GM12865 (cell line): ENCODE results near the gene TCERG1L.
"Not testable (repeated sequence)": the region's sequence is repeated elsewhere in the genome, so short reads cannot be mapped to it uniquely, and the experiment has no call there.

Experiments used
- DNase-seq: peaks from one replicate; pipeline ENCODE4 v3.0.0; 2010; ENCODE audit warnings: low read depth
- H3K4me3 ChIP-seq: 2 replicates; pipeline ENCODE4 v1.5.1; 2011; ENCODE audit warnings: mild to moderate bottlenecking, low read depth, low read length, control low read depth
- TF ChIP-seq, protein P1 (sequence below): IDR thresholded peaks from 2 replicates; pipeline ENCODE4 v1.5.1; 2011; ENCODE audit warnings: low read length, control low read depth, low read depth, inconsistent platforms; ENCODE audit not compliant: insufficient read depth; ENCODE audit errors: missing control alignments

The TCERG1L gene

DNA sequence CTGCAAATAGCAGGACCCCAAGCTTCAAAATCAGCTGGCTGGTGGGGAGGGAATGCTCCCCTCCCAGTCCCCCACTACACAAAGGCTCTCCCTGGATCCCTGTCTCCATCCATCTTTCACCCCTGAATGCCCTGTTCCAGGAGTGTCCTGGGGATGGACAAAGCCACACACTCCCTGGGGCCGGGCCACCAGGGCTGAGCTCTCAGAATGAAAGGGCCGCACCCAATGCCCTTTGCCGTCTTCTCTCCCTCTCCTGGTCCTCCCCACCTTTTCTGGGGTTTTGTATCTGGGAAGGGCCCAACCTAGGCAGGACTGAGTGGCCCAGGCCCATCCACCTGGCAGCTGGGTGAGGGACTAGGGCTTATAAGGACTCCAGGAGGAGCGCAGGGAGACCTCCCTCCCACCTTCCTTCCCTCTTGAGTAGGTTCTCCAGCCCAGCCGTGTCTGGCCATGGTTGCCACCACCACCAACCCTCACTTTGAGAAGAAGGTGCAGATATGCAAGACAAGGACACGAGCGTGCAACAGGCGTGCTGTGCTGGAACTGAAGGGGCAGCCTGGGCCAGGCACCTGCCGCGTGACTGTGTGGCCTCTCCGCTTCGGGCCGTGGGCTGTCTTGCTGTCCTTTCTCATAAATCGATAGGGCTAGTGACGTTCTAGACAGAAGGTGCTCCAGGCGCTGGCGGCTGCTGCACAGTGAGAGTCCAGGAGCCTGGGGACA, 157.1 kb downstream of the TCERG1L start:
- no peak overlapping the region for H3K4me3 ChIP-seq
- TF ChIP-seq, protein P1, sequence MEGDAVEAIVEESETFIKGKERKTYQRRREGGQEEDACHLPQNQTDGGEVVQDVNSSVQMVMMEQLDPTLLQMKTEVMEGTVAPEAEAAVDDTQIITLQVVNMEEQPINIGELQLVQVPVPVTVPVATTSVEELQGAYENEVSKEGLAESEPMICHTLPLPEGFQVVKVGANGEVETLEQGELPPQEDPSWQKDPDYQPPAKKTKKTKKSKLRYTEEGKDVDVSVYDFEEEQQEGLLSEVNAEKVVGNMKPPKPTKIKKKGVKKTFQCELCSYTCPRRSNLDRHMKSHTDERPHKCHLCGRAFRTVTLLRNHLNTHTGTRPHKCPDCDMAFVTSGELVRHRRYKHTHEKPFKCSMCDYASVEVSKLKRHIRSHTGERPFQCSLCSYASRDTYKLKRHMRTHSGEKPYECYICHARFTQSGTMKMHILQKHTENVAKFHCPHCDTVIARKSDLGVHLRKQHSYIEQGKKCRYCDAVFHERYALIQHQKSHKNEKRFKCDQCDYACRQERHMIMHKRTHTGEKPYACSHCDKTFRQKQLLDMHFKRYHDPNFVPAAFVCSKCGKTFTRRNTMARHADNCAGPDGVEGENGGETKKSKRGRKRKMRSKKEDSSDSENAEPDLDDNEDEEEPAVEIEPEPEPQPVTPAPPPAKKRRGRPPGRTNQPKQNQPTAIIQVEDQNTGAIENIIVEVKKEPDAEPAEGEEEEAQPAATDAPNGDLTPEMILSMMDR, result no peak
- no peak for DNase-seq

DNA sequence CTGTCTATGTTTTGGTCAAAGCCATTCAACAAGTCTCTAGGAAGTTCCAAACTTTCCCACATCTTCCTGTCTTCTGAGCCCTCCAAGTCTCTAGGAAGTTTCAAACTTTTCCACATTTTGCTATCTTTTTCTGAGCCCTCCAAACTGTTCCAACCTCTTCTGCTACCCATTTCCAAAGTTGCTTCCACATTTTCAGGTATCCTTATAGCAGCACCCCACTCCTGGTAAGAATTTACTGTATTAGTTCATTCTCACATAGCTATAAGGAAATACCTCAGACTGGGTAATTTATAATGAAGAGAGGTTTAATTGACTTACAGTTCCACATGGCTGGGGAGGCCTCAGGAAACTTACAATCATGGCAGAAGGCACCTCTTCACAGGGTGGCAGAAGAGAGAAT, 159.1 kb downstream of the TCERG1L start:
- DNase-seq, result not testable (repeated sequence)

DNA sequence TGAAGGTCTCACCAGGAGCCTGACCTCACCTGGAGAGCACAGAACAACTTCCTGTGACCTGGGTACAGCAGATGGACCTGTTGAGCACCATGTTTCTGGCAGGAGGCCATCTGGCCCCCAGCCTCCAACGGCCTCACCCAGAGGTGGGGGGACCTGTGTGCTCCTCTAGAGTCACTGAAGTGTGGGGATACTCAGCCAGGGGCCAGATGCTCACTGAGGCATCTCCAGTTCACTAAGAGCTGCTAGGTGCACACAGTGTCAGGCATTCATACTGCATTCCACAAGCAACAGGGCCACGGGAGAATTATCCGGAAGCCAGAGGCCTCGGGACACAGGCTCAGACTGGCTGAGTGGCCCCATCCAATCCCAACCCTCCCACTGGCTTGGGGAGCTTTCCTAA, 161.4 kb downstream of the TCERG1L start:
- TF ChIP-seq, protein P1, result no peak
- no peak for DNase-seq
- no peak overlapping the region for H3K4me3 ChIP-seq

More for the DNA sequence above, 159.1 kb downstream of the TCERG1L start:
- H3K4me3 ChIP-seq, result not testable (repeated sequence)

DNA sequence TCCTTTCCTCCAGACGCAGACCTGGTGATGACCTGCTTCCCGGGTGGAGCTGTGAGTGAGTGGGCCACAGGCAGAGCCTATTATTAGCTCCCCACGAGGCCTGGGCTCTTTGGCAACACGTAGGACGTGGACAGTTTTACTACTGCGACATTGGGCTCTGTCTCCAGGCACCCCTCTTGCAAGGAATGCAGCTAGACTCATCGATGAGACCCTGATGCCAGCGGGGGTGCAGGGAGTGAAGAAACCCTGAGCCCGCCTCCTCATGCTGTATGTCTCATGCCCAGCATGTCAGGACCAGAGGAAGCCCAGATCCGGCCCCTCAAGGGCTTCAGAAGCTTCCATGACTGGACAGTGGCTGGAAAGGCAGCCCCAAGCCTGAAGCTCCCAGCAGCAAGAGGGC, 161.9 kb downstream of the TCERG1L start:
- no peak for DNase-seq
- H3K4me3 ChIP-seq, result no peak overlapping the region
- TF ChIP-seq, protein P1, result no peak

DNA sequence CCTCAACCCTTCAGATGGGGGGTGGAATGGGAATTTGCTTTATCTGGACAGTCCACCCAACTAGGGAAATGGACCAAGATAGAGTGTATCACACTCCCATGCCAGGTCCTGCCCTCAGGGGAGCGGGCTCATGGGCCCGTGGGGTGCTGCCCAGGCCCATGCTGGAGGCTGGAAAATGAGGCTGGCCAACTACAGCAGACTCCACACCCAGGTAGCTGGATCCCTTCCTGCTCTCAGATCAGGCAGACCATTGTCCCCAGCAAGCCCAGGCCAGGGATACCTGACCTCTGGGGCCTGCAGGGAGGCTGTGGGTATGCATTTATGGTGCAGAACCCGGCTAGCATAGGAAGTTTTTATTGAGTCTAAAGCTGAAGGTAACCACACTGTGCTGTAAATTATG, 162.4 kb downstream of the TCERG1L start:
- DNase-seq, result no peak
- TF ChIP-seq, protein P1, result no peak
- H3K4me3 ChIP-seq, result no peak overlapping the region

DNA sequence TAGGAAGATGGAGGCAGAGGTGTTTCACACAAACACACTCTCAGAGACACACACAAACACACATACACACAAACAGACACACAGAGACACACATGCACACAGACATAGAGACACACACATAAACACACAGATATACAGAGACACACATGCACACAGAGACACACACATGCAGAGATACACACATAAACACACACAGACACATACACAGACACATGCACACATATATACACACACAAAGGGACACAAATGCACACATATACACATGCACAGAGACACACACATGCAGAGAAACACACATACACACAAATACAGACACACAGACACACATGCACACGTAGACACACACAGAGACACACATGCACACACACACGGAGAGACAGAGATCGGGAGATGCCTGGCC, 163.3 kb downstream of the TCERG1L start:
- DNase-seq, result no peak
- TF ChIP-seq, protein P1, result no peak
- H3K4me3 ChIP-seq, result no peak overlapping the region

DNA sequence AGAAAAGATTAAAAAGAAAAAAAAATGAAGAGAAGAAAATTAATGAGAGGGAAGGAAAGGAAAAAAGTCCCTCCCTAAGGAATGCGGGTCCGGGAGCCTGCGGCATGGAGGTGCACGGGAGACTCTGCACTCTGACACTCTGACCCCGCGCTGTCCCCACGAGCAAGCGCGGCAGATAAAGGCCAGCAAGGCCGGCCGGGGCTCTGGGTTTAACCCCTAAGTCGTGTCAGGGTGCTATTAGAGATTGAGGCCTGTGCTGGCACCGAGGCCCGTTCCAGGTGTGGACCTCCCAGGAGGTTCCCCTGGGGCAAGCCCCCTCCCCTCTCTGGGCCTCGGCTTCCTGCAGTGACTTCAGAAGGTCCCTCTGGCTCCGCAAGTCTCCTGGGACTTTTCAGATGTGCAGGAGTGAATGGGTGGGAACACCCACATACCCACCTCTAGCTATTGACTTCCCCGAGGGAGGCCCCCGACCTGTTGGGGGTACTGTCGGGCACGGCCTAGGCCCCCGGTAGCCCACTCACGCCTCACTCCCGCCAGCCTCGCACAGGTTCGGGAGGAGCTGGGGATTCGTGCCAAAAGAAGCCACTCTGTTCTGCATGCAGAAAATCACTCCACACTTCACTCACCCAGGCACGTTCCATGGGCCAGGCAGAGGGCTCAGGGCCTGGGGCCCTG, 164.1 kb downstream of the TCERG1L start:
- DNase-seq, result no peak
- H3K4me3 ChIP-seq, result no peak overlapping the region
- TF ChIP-seq, protein P1, result no peak
